H9 (cell line): ENCODE data around the gene XRCC2. TPM values are rescaled to one million over a fixed set of nuclear protein-coding genes. Genes with fewer than 3 reads are reported as not detected.
A peak's percentile ranks its signal among the peaks of the same experiment; 100 is the strongest.

Source experiments
- DNase-seq: peaks from one replicate; pipeline ENCODE4 v3.0.0-alpha.2; 2017
- H2AFZ ChIP-seq: one replicate; pipeline ENCODE4 v1.6.1; 2013; ENCODE audit warnings: mild to moderate bottlenecking, low read length, control low read depth, moderate library complexity
- H2AK5ac ChIP-seq: 2 replicates; pipeline ENCODE4 v1.6.1; 2013; ENCODE audit warnings: low read length, control low read depth, mixed read lengths; ENCODE audit not compliant: insufficient read length
- H2BK120ac ChIP-seq: one replicate; pipeline ENCODE4 v1.6.1; 2013; ENCODE audit warnings: low read depth, mild to moderate bottlenecking, low read length, control low read depth, inconsistent platforms; ENCODE audit not compliant: poor library complexity, severe bottlenecking
- H2BK12ac ChIP-seq: 2 replicates; pipeline ENCODE4 v1.6.1; 2013; ENCODE audit warnings: low read length, control low read depth, mixed read lengths, low read depth; ENCODE audit not compliant: insufficient read length
- H2BK15ac ChIP-seq: 2 replicates; pipeline ENCODE4 v1.6.1; 2013; ENCODE audit warnings: low read depth, low read length, control low read depth
- H2BK20ac ChIP-seq: one replicate; pipeline ENCODE4 v1.6.1; 2013; ENCODE audit warnings: low read depth, mild to moderate bottlenecking, low read length, control low read depth, inconsistent platforms; ENCODE audit not compliant: poor library complexity, severe bottlenecking
- H2BK5ac ChIP-seq: 2 replicates; pipeline ENCODE4 v1.6.1; 2013; ENCODE audit warnings: low read length, control low read depth, mixed read lengths; ENCODE audit not compliant: insufficient read length
- H3K14ac ChIP-seq: 2 replicates; pipeline ENCODE4 v1.6.1; 2013; ENCODE audit warnings: low read length, control low read depth; ENCODE audit not compliant: insufficient read depth
- H3K18ac ChIP-seq: 2 replicates; pipeline ENCODE4 v1.6.1; 2013; ENCODE audit warnings: low read depth, mild to moderate bottlenecking, mixed read lengths, low read length, control low read depth; ENCODE audit not compliant: insufficient read length
- H3K23ac ChIP-seq: 2 replicates; pipeline ENCODE4 v1.6.1; 2013; ENCODE audit warnings: low read length, control low read depth, mixed read lengths, low read depth; ENCODE audit not compliant: insufficient read length
- H3K23me2 ChIP-seq: 2 replicates; pipeline ENCODE4 v1.6.1; 2013; ENCODE audit warnings: low read depth, mild to moderate bottlenecking, mixed read lengths, low read length, control low read depth; ENCODE audit not compliant: insufficient read length, poor library complexity, severe bottlenecking
- H3K27ac ChIP-seq: 2 replicates; pipeline ENCODE4 v1.5.1; 2013; ENCODE audit warnings: low read length, control low read depth, mixed read lengths, low read depth; ENCODE audit not compliant: insufficient read length
- H3K27me3 ChIP-seq: 2 replicates; pipeline ENCODE4 v1.6.1; 2013; ENCODE audit warnings: low read length, control low read depth, inconsistent platforms; ENCODE audit not compliant: insufficient read depth
- H3K4ac ChIP-seq: 2 replicates; pipeline ENCODE4 v1.6.1; 2013; ENCODE audit warnings: low read depth, mild to moderate bottlenecking, control low read depth, inconsistent platforms, low read length, moderate library complexity
- H3K4me1 ChIP-seq: 2 replicates; pipeline ENCODE4 v1.6.1; 2013; ENCODE audit warnings: low read length, control low read depth, inconsistent platforms; ENCODE audit not compliant: insufficient read depth
- H3K4me2 ChIP-seq: 2 replicates; pipeline ENCODE4 v1.6.1; 2013; ENCODE audit warnings: low read length, control low read depth, mixed read lengths; ENCODE audit not compliant: insufficient read length, insufficient read depth
- H3K56ac ChIP-seq: 2 replicates; pipeline ENCODE4 v1.6.1; 2013; ENCODE audit warnings: low read depth, mild to moderate bottlenecking, mixed read lengths, low read length, control low read depth; ENCODE audit not compliant: insufficient read length
- H3K79me1 ChIP-seq: 2 replicates; pipeline ENCODE4 v1.6.1; 2013; ENCODE audit warnings: low read depth, mild to moderate bottlenecking, moderate library complexity, low read length, control low read depth, inconsistent platforms; ENCODE audit not compliant: insufficient read depth, poor library complexity, severe bottlenecking
- H3K79me2 ChIP-seq: 2 replicates; pipeline ENCODE4 v1.6.1; 2013; ENCODE audit warnings: low read length, control low read depth, inconsistent platforms; ENCODE audit not compliant: insufficient read depth
- H3K9ac ChIP-seq: 2 replicates; pipeline ENCODE4 v1.6.1; 2013; ENCODE audit warnings: low read length, control low read depth, mixed read lengths; ENCODE audit not compliant: insufficient read length; ENCODE audit errors: extremely low read depth
- H3K9me3 ChIP-seq: one replicate; pipeline ENCODE4 v1.6.1; 2013; ENCODE audit warnings: low read depth, low read length, inconsistent platforms; ENCODE audit not compliant: control insufficient read depth
- H3T11ph ChIP-seq: one replicate; pipeline ENCODE4 v1.6.1; 2013; ENCODE audit warnings: mild to moderate bottlenecking, low read length, control low read depth, inconsistent platforms
- H4K20me1 ChIP-seq: one replicate; pipeline ENCODE4 v1.6.1; 2013; ENCODE audit not compliant: control insufficient read depth, insufficient read length, insufficient read depth
- H4K5ac ChIP-seq: 2 replicates; pipeline ENCODE4 v1.6.1; 2013; ENCODE audit warnings: low read depth, mild to moderate bottlenecking, mixed read lengths, low read length, control low read depth; ENCODE audit not compliant: insufficient read length
- H4K8ac ChIP-seq: replicated peaks from 2 replicates; pipeline ENCODE4 v1.6.1; 2013; ENCODE audit warnings: low read length, control low read depth, mixed read lengths, low read depth; ENCODE audit not compliant: insufficient read length
- H4K91ac ChIP-seq: 2 replicates; pipeline ENCODE4 v1.6.1; 2013; ENCODE audit warnings: low read depth, mild to moderate bottlenecking, moderate library complexity, mixed read lengths, low read length, control low read depth; ENCODE audit not compliant: insufficient read length
- H3K27ac Mint-ChIP-seq, 3 experiments: 2 replicates in 2 of 3; 3 replicates in 1 of 3; pipeline ENCODE4 v1.8.0; 2020 to 2021; ENCODE audit warnings: mixed read lengths in 3 of 3, mild to moderate bottlenecking in 1 of 3, moderate library complexity in 1 of 3
- H3K27me3 Mint-ChIP-seq: 2 replicates; pipeline ENCODE4 v1.8.0; 2021; ENCODE audit warnings: low read depth, mild to moderate bottlenecking, moderate library complexity, mixed read lengths
- H3K36me3 Mint-ChIP-seq, 3 experiments: 2 replicates in 2 of 3; 3 replicates in 1 of 3; pipeline ENCODE4 v1.8.0; 2020 to 2021; ENCODE audit warnings: low read depth in 3 of 3, mixed read lengths in 3 of 3; ENCODE audit not compliant: insufficient read depth in 1 of 3
- H3K4me1 Mint-ChIP-seq, 2 experiments: 2 replicates each; pipeline ENCODE4 v1.8.0; 2020; ENCODE audit warnings: mixed read lengths in 2 of 2
- H3K4me3 Mint-ChIP-seq, 2 experiments: 2 replicates in 1 of 2; 3 replicates in 1 of 2; pipeline ENCODE4 v1.8.0; 2020 to 2021; ENCODE audit warnings: mild to moderate bottlenecking in 2 of 2, mixed read lengths in 2 of 2, moderate library complexity in 1 of 2
- H3K9me3 Mint-ChIP-seq, 2 experiments: 2 replicates in 1 of 2; 3 replicates in 1 of 2; pipeline ENCODE4 v1.8.0; 2020; ENCODE audit warnings: mild to moderate bottlenecking in 2 of 2, mixed read lengths in 2 of 2, moderate library complexity in 1 of 2
- WGBS: extraction: QIAGEN DNeasy Blood & Tissue Kit; methylation state at CpG from one replicate; pipeline ENCODE4 v1.1.7; 2013; ENCODE audit warnings: missing lambda C conversion rate, low lambda C conversion rate, mixed read lengths; ENCODE audit not compliant: insufficient read length; ENCODE audit errors: extremely low coverage; 5-methylcytosine and 5-hydroxymethylcytosine counted together
- total RNA-seq: library from RNA; stranded (reverse); gene quantifications from 2 replicates; pipeline ENCODE4 v1.2.1, GENCODE V29; 2021
- TF ChIP-seq, protein P1 (sequence below): fragments of 200-600 bp; sonication (generic); conservative IDR thresholded peaks from 3 replicates; pipeline ENCODE4 v1.8.0; 2021; ENCODE audit warnings: antibody characterized with exemption, mild to moderate bottlenecking

XRCC2 gene
- total RNA-seq, 1 experiment from 2014 or later: 22.8 TPM

DNA sequence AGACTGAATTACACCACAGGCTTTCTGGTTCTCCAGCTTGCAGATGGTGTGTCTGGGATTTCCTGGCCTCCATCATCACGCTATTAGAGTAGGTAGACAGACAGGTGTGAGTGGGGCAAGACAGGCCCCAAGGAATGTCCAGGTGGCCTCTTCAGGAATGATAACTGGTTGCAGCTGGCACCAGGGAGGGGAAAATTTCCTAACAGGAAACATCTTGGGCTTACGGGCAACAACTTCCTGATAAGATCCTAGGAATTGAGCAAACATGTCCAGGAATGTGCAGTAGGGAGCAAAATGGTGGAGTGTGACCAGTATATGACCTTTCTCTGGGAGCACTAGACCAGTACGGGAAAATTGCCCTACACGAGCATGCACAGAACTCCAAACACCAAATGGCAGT is 11.3 kb downstream of the XRCC2 start:
- H3K4me2 ChIP-seq: no peak overlapping the region
- no peaks in the 10 kb centered on the region for H3K9me3 Mint-ChIP-seq
- no peak overlapping the region for H3K4me3 Mint-ChIP-seq
- no peaks in the 10 kb centered on the region for H3K23me2 ChIP-seq
- H3K9ac ChIP-seq: no peak overlapping the region
- H2BK15ac ChIP-seq: no peak overlapping the region
- no peaks in the 10 kb centered on the region for H3K27me3 ChIP-seq
- no peak overlapping the region for H2BK12ac ChIP-seq
- H3K79me1 ChIP-seq: peaks cover 18% of the 10 kb centered on the region
- no peak overlapping the region for H4K8ac ChIP-seq
- no peak overlapping the region for H4K5ac ChIP-seq
- no peak overlapping the region for H2BK120ac ChIP-seq
- no peaks in the 10 kb centered on the region for H3K9me3 ChIP-seq
- no peak overlapping the region for H3K4ac ChIP-seq
- H3K56ac ChIP-seq: no peak overlapping the region
- no peaks in the 10 kb centered on the region for H3K4me1 ChIP-seq
- H3K79me2 ChIP-seq: peaks cover 22% of the 10 kb centered on the region
- no peak overlapping the region for H3K27ac ChIP-seq
- H3K4me1 Mint-ChIP-seq: 0 out of 4 replicates have a peak, but pooled peaks cover 0 to 4% of the 10 kb centered on the region in 2 experiments
- no peak for DNase-seq
- H4K20me1 ChIP-seq: no peaks in the 10 kb centered on the region
- H2AK5ac ChIP-seq: no peak overlapping the region
- no peak overlapping the region for H3K18ac ChIP-seq
- no peak overlapping the region for H2AFZ ChIP-seq
- H3T11ph ChIP-seq: no peak overlapping the region
- no peak overlapping the region for H3K23ac ChIP-seq
- H3K27ac Mint-ChIP-seq: peak overlapping the region in 2 of 3 experiments; percentile 67 to 76; a peak in 3 of 7 replicates
- H2BK5ac ChIP-seq: no peak overlapping the region
- TF ChIP-seq, protein P1, sequence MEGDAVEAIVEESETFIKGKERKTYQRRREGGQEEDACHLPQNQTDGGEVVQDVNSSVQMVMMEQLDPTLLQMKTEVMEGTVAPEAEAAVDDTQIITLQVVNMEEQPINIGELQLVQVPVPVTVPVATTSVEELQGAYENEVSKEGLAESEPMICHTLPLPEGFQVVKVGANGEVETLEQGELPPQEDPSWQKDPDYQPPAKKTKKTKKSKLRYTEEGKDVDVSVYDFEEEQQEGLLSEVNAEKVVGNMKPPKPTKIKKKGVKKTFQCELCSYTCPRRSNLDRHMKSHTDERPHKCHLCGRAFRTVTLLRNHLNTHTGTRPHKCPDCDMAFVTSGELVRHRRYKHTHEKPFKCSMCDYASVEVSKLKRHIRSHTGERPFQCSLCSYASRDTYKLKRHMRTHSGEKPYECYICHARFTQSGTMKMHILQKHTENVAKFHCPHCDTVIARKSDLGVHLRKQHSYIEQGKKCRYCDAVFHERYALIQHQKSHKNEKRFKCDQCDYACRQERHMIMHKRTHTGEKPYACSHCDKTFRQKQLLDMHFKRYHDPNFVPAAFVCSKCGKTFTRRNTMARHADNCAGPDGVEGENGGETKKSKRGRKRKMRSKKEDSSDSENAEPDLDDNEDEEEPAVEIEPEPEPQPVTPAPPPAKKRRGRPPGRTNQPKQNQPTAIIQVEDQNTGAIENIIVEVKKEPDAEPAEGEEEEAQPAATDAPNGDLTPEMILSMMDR: no peak
- H4K91ac ChIP-seq: no peak overlapping the region
- H3K14ac ChIP-seq: no peak overlapping the region
- no peak overlapping the region for H2BK20ac ChIP-seq
- H3K36me3 Mint-ChIP-seq: peaks cover 32 to 48% (median 43%) of the 10 kb centered on the region in 3 experiments
- no peaks in the 10 kb centered on the region for H3K27me3 Mint-ChIP-seq
- no CpG with 5 or more reads among the region's 4 CpGs for WGBS
